Liver (tissue), 9 donors: Measurements from ENCODE around the gene CMTM4. TPM values are rescaled to one million over a fixed set of nuclear protein-coding genes. Genes with fewer than 3 reads are reported as not detected.
"Not testable (repeated sequence)": the region's sequence is repeated elsewhere in the genome, so short reads cannot be mapped to it uniquely, and the experiment has no call there.

ENCODE experiments used
- DNase-seq: peaks from one replicate; pipeline ENCODE4 v3.0.0-alpha.2; 2017; ENCODE audit warnings: low spot score
- H3K27ac ChIP-seq, 2 donors: one replicate each; pipeline ENCODE4 v1.7.0; 2013; ENCODE audit warnings: inconsistent platforms in 2 of 2, low read length in 2 of 2, control low read depth in 1 of 2, low read depth in 1 of 2, mild to moderate bottlenecking in 1 of 2
- H3K27me3 ChIP-seq, 4 donors: one replicate each; pipeline versions ENCODE4 v1.6.1 to v1.7.0; 2013; ENCODE audit warnings: low read length in 3 of 4, inconsistent platforms in 1 of 4, mild to moderate bottlenecking in 1 of 4, moderate library complexity in 1 of 4; ENCODE audit not compliant: control insufficient read depth in 4 of 4, insufficient read depth in 4 of 4
- H3K36me3 ChIP-seq, 4 donors: one replicate each; pipeline versions ENCODE4 v1.6.1 to v1.7.0; 2013; ENCODE audit warnings: low read length in 3 of 4, mild to moderate bottlenecking in 3 of 4, low read depth in 1 of 4, moderate library complexity in 1 of 4; ENCODE audit not compliant: control insufficient read depth in 4 of 4, insufficient read depth in 3 of 4
- H3K4me1 ChIP-seq, 4 donors: one replicate each; pipeline versions ENCODE4 v1.6.1 to v1.7.0; 2013; ENCODE audit warnings: low read length in 3 of 4, mild to moderate bottlenecking in 3 of 4, moderate library complexity in 1 of 4; ENCODE audit not compliant: control insufficient read depth in 4 of 4, insufficient read depth in 4 of 4
- H3K4me3 ChIP-seq, 3 donors: one replicate each; pipeline versions ENCODE4 v1.6.1 to v1.7.0; 2013; ENCODE audit warnings: low read length in 3 of 3, control low read depth in 1 of 3, low read depth in 1 of 3, mild to moderate bottlenecking in 1 of 3
- H3K9ac ChIP-seq, 2 donors: one replicate each; pipeline ENCODE4 v1.7.0; 2013; ENCODE audit warnings: low read length in 2 of 2, mild to moderate bottlenecking in 2 of 2, moderate library complexity in 2 of 2, control low read depth in 1 of 2, low read depth in 1 of 2
- H3K9me3 ChIP-seq, 4 donors: one replicate each; pipeline versions ENCODE4 v1.6.1 to v1.7.0; 2013; ENCODE audit warnings: low read length in 3 of 4; ENCODE audit not compliant: control insufficient read depth in 4 of 4
- EGR1 ChIP-seq, 2 donors: IDR thresholded peaks; 2 replicates each; pipeline ENCODE4 v1.6.1; 2016 to 2018; ENCODE audit warnings: antibody characterized with exemption in 2 of 2, low read depth in 2 of 2
- GABPA ChIP-seq, 2 donors: IDR thresholded peaks in 1 of 2; conservative IDR thresholded peaks in 1 of 2; 2 replicates each; pipeline ENCODE4 v1.6.1; 2016; ENCODE audit warnings: antibody characterized with exemption in 2 of 2, mild to moderate bottlenecking in 1 of 2, moderate library complexity in 1 of 2
- HNF4A ChIP-seq, 2 donors: conservative IDR thresholded peaks; 2 replicates each; pipeline ENCODE4 v1.6.1; 2016; ENCODE audit warnings: antibody characterized with exemption in 2 of 2, mild to moderate bottlenecking in 2 of 2
- HNF4G ChIP-seq: IDR thresholded peaks from 2 replicates; pipeline ENCODE4 v1.6.1; 2016; ENCODE audit warnings: antibody characterized with exemption
- NR2F2 ChIP-seq: IDR thresholded peaks from 2 replicates; pipeline ENCODE4 v1.6.1; 2016; ENCODE audit warnings: antibody characterized with exemption
- RAD21 ChIP-seq, 2 donors: IDR thresholded peaks; 2 replicates each; pipeline ENCODE4 v1.6.1; 2016; ENCODE audit warnings: antibody characterized with exemption in 2 of 2, mild to moderate bottlenecking in 2 of 2
- SP1 ChIP-seq: IDR thresholded peaks from 2 replicates; pipeline ENCODE4 v1.6.1; 2018; ENCODE audit warnings: antibody characterized with exemption, mild to moderate bottlenecking
- TAF1 ChIP-seq: conservative IDR thresholded peaks from 2 replicates; pipeline ENCODE4 v1.6.1; 2016; ENCODE audit warnings: antibody characterized with exemption, mild to moderate bottlenecking
- WGBS: extraction: QIAGEN DNeasy Blood & Tissue Kit; methylation state at CpG from one replicate; pipeline ENCODE4 v1.1.7; 2013; 5-methylcytosine and 5-hydroxymethylcytosine counted together
- polyA plus RNA-seq, 2 donors: library from polyadenylated mRNA; stranded (reverse) in 1 of 2; unstranded in 1 of 2; fragments of 200-250 nt in 1 of 2; fragments of >200 nt in 1 of 2; fragmentation: Nextera tagmentation in 1 of 2; extraction: Ambion mirVana in 1 of 2; gene quantifications; one replicate each; pipeline versions ENCODE4 v1.2.1 to v1.2.3, GENCODE V29; 2013 to 2015
- total RNA-seq, 2 donors: library from RNA; depleted of rRNA; stranded (reverse); fragments of >200 nt; gene quantifications; one replicate each; pipeline ENCODE4 v1.2.3, GENCODE V29; 2014
- TF ChIP-seq, protein P1 (sequence below): IDR thresholded peaks from 2 replicates; pipeline ENCODE4 v1.6.1; 2016; ENCODE audit warnings: antibody characterized with exemption, mild to moderate bottlenecking
- TF ChIP-seq, protein P2 (sequence below): IDR thresholded peaks from 2 replicates; pipeline ENCODE4 v1.6.1; 2016; ENCODE audit warnings: antibody characterized with exemption
- TF ChIP-seq, protein P3 (sequence below): IDR thresholded peaks from 2 replicates; pipeline ENCODE4 v1.6.1; 2016; ENCODE audit warnings: antibody characterized with exemption
- TF ChIP-seq, protein P4 (sequence below): IDR thresholded peaks from 2 replicates; pipeline ENCODE4 v1.6.1; 2016; ENCODE audit warnings: antibody characterized with exemption
- donor health status: healthy.
- donor health status: healthy.
- donor health status: healthy.
- donor health status: healthy.
- donor health status: healthy.

Gene CMTM4
- total and polyA plus RNA-seq, 4 donors: 2.9 to 19.7 (median 6.3) TPM

DNA sequence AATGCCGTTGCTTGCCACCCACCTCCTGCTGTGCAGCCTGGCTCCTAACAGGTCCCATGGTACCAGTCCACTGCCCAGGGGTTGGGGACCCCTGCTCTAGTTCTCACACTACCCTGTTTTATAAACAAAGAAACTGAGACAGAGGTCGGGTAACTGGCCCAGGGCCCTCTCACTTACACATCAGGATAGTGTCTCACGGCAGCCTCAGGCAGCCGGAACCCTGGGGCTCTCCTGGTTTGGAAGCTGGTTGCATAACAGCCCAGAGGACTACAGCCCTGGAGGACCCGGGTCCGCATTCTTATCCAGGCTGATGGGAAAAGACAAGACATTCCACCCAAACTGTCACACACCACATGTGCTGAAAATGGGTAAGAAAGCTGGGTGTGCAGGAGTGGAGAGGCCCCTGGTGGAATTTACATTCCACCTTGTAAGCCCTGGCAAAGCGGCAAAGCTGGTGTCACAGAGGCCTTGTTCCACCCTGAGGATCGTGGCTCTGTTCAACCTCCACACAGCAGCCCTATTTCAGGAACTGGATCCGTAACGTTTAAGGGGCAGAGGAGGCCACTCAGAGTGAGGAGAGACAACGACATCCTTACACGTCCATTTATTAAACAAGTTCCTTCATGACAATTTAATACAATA lies 82.3 kb downstream of the CMTM4 start:
- TF ChIP-seq EGR1 (IDR thresholded peaks at IDR 0.05; ENCODE audit: low read depth in 2 of 2) (no peak), TAF1 (no peak), NR2F2 (no peak), HNF4A (conservative IDR thresholded peaks at IDR 0.05) (no peak), GABPA (IDR thresholded peaks at IDR 0.05 in 1 of 2, conservative IDR thresholded peaks at IDR 0.05 in 1 of 2) (no peak), SP1 (no peak), RAD21 (IDR thresholded peaks at IDR 0.05) (no peak)
- TF ChIP-seq, protein P1, sequence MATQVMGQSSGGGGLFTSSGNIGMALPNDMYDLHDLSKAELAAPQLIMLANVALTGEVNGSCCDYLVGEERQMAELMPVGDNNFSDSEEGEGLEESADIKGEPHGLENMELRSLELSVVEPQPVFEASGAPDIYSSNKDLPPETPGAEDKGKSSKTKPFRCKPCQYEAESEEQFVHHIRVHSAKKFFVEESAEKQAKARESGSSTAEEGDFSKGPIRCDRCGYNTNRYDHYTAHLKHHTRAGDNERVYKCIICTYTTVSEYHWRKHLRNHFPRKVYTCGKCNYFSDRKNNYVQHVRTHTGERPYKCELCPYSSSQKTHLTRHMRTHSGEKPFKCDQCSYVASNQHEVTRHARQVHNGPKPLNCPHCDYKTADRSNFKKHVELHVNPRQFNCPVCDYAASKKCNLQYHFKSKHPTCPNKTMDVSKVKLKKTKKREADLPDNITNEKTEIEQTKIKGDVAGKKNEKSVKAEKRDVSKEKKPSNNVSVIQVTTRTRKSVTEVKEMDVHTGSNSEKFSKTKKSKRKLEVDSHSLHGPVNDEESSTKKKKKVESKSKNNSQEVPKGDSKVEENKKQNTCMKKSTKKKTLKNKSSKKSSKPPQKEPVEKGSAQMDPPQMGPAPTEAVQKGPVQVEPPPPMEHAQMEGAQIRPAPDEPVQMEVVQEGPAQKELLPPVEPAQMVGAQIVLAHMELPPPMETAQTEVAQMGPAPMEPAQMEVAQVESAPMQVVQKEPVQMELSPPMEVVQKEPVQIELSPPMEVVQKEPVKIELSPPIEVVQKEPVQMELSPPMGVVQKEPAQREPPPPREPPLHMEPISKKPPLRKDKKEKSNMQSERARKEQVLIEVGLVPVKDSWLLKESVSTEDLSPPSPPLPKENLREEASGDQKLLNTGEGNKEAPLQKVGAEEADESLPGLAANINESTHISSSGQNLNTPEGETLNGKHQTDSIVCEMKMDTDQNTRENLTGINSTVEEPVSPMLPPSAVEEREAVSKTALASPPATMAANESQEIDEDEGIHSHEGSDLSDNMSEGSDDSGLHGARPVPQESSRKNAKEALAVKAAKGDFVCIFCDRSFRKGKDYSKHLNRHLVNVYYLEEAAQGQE: no peak
- TF ChIP-seq, protein P2, sequence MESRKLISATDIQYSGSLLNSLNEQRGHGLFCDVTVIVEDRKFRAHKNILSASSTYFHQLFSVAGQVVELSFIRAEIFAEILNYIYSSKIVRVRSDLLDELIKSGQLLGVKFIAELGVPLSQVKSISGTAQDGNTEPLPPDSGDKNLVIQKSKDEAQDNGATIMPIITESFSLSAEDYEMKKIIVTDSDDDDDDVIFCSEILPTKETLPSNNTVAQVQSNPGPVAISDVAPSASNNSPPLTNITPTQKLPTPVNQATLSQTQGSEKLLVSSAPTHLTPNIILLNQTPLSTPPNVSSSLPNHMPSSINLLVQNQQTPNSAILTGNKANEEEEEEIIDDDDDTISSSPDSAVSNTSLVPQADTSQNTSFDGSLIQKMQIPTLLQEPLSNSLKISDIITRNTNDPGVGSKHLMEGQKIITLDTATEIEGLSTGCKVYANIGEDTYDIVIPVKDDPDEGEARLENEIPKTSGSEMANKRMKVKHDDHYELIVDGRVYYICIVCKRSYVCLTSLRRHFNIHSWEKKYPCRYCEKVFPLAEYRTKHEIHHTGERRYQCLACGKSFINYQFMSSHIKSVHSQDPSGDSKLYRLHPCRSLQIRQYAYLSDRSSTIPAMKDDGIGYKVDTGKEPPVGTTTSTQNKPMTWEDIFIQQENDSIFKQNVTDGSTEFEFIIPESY: no peak
- TF ChIP-seq, protein P3, sequence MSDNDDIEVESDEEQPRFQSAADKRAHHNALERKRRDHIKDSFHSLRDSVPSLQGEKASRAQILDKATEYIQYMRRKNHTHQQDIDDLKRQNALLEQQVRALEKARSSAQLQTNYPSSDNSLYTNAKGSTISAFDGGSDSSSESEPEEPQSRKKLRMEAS: no peak
- peaks cover 0 to 7% (median 0%) of the 10 kb centered on the region in 4 donors for H3K36me3 ChIP-seq
- H3K9me3 ChIP-seq: no peaks in the 10 kb centered on the region
- H3K9ac ChIP-seq: no peak overlapping the region
- no peak for DNase-seq
- no peak overlapping the region for H3K4me3 ChIP-seq
- H3K27ac ChIP-seq: no peak overlapping the region
- H3K27me3 ChIP-seq: no peaks in the 10 kb centered on the region
- H3K4me1 ChIP-seq: peaks cover 4 to 30% (median 18%) of the 10 kb centered on the region in 4 donors
- 95% methylated on average over 12 of the region's 12 CpGs for WGBS

DNA sequence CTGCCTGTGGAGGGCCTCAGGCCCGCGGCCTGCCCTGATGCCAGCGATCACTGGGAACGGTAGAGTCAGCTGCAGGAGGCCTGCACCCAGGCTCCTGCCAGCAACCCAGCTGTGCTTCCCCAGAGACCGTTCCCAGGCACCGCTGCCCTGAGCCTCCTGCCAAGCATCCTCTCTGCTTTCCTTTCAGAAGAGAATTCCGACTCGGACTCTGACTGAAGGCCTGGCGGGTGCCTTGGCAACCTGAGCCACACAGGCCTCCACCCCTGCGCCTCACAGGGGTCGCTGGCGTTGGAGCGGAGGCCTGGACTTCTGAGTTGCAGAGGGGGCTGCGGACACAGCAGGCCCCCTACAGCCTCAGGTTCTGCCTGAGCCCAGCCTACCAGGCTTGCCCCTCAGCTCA lies 84.1 kb downstream of the CMTM4 start:
- peaks cover 0 to 17% (median 13%) of the 10 kb centered on the region in 4 donors for H3K4me1 ChIP-seq
- no peak overlapping the region for H3K27ac ChIP-seq
- DNase-seq: no peak
- no peak overlapping the region for H3K9ac ChIP-seq
- peaks cover 0 to 7% (median 0%) of the 10 kb centered on the region in 4 donors for H3K36me3 ChIP-seq
- H3K4me3 ChIP-seq: no peak overlapping the region
- H3K27me3 ChIP-seq: no peaks in the 10 kb centered on the region
- TF ChIP-seq HNF4G: no peak
- TF ChIP-seq, protein P4, sequence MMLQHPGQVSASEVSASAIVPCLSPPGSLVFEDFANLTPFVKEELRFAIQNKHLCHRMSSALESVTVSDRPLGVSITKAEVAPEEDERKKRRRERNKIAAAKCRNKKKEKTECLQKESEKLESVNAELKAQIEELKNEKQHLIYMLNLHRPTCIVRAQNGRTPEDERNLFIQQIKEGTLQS: no peak
- WGBS: 96% methylated on average over 14 of the region's 14 CpGs
- H3K9me3 ChIP-seq: no peaks in the 10 kb centered on the region

DNA sequence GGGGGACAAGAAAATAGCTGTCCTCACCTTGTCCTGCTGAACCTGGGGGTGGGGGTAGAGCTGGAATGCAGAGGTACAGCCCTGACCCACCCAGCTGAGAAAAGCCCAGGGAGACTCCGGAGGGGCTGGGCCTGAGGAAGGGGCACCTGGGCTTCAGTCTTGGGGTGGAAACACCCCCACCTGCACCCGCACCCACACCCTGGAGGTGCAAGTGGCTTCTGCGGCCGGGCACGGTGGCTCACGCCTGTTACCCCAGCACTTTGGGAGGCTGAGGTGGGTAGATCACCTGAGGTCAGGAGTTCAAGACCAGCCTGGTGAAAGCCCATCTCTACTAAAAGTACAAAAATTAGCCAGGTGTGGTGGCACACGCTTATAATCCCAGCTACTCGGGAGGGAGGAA lies 84.6 kb downstream of the CMTM4 start:
- H3K9ac ChIP-seq, DNase-seq, H3K27me3 ChIP-seq, H3K4me3 ChIP-seq, H3K9me3 ChIP-seq, H3K27ac ChIP-seq, H3K36me3 ChIP-seq: not testable (repeated sequence)
- peaks cover 0 to 14% (median 10%) of the 10 kb centered on the region in 4 donors for H3K4me1 ChIP-seq
- WGBS: 96% methylated on average over 8 of the region's 8 CpGs
